Fibroblast of lung (primary cell): Measurements from ENCODE around the gene MCCD1. TPM values are rescaled to one million over a fixed set of nuclear protein-coding genes. Genes with fewer than 3 reads are reported as not detected.

ENCODE experiments used
- DNase-seq, 2 donors: peaks; one replicate each; pipeline versions ENCODE4 v3.0.0 to v3.0.0-alpha.2; 2010; ENCODE audit warnings: low read depth in 2 of 2
- H2AFZ ChIP-seq: 2 replicates; pipeline ENCODE4 v1.5.1; 2012; ENCODE audit warnings: low read length, control low read depth, inconsistent platforms
- H3K27ac ChIP-seq: 2 replicates; pipeline ENCODE4 v1.5.1; 2011; ENCODE audit warnings: low read length, control low read depth; ENCODE audit not compliant: insufficient read depth
- H3K27me3 ChIP-seq: 2 replicates; pipeline ENCODE4 v1.5.1; 2011; ENCODE audit warnings: mild to moderate bottlenecking, low read length; ENCODE audit not compliant: control insufficient read depth, insufficient read depth
- H3K36me3 ChIP-seq: 2 replicates; pipeline ENCODE4 v1.5.1; 2011; ENCODE audit warnings: low read length; ENCODE audit not compliant: control insufficient read depth, insufficient read depth
- H3K4me1 ChIP-seq: 2 replicates; pipeline ENCODE4 v1.5.1; 2011; ENCODE audit warnings: low read length; ENCODE audit not compliant: control insufficient read depth, insufficient read depth; ENCODE audit errors: extremely low read depth
- H3K4me2 ChIP-seq: 2 replicates; pipeline ENCODE4 v1.5.1; 2011; ENCODE audit warnings: low read length, control low read depth; ENCODE audit not compliant: insufficient read depth; ENCODE audit errors: extremely low read depth
- H3K4me3 ChIP-seq, 4 experiments: fragments of 200-600 bp in 1 of 4; sonication (generic) in 1 of 4; replicated peaks in 1 of 4; 2 replicates each; pipeline ENCODE4 v1.5.1; 2011 to 2016; ENCODE audit warnings: low read length in 4 of 4, low read depth in 3 of 4, mild to moderate bottlenecking in 3 of 4, control low read depth in 2 of 4, inconsistent platforms in 1 of 4, mixed read lengths in 1 of 4; ENCODE audit not compliant: insufficient read depth in 1 of 4; ENCODE audit errors: control extremely low read depth in 1 of 4
- H3K79me2 ChIP-seq: 2 replicates; pipeline ENCODE4 v1.5.1; 2012; ENCODE audit warnings: mild to moderate bottlenecking, low read length, inconsistent platforms; ENCODE audit not compliant: control insufficient read depth, insufficient read depth
- H3K9ac ChIP-seq: 2 replicates; pipeline ENCODE4 v1.5.1; 2011; ENCODE audit warnings: mild to moderate bottlenecking, low read length, control low read depth; ENCODE audit not compliant: insufficient read depth
- H3K9me3 ChIP-seq: 2 replicates; pipeline ENCODE4 v1.5.1; 2012; ENCODE audit warnings: low read depth, low read length; ENCODE audit not compliant: control insufficient read depth, insufficient read depth
- H4K20me1 ChIP-seq: 2 replicates; pipeline ENCODE4 v1.5.1; 2011; ENCODE audit warnings: low read length; ENCODE audit not compliant: control insufficient read depth, insufficient read depth; ENCODE audit errors: extremely low read depth
- CTCF ChIP-seq, 2 donors: IDR thresholded peaks in 1 of 2; conservative IDR thresholded peaks in 1 of 2; 1 replicate in 1 of 2; 2 replicates in 1 of 2; pipeline ENCODE4 v1.5.1; 2011 to 2012; ENCODE audit warnings: low read length in 2 of 2, control low read depth in 1 of 2, inconsistent platforms in 1 of 2, low read depth in 1 of 2, mild to moderate bottlenecking in 1 of 2
- EZH2 ChIP-seq: IDR thresholded peaks from 2 replicates; pipeline ENCODE4 v1.5.1; 2012; ENCODE audit warnings: low read length, control low read depth, mild to moderate bottlenecking; ENCODE audit errors: missing control alignments
- polyA plus RNA-seq, 2 donors: library from polyadenylated mRNA; depleted of rRNA in 1 of 2; stranded (reverse) in 1 of 2; unstranded in 1 of 2; fragments of >200 nt; gene quantifications; 2 replicates each; pipeline ENCODE4 v1.2.1, GENCODE V29; 2011 to 2012; ENCODE audit warnings: missing spikeins in 1 of 2
- total RNA-seq: library from RNA; depleted of rRNA; stranded (reverse); fragments of >200 nt; gene quantifications from 2 replicates; pipeline ENCODE4 v1.2.1, GENCODE V29; 2014

MCCD1 gene
- total and polyA plus RNA-seq, 2 donors (not counting 1 experiment from before 2014, with no cell fraction given), result not detected

GRCh38 chr6:31560697-31561058, 31.9 kb downstream of the MCCD1 start:
- Histone ChIP-seq H3K36me3 (peaks cover 6% of the 10 kb centered on the region), H3K27ac (no peak overlapping the region), H3K9me3 (no peaks in the 10 kb centered on the region), H3K4me1 (peaks cover 11% of the 10 kb centered on the region), H3K4me2 (no peak overlapping the region), H3K27me3 (no peaks in the 10 kb centered on the region), H3K79me2 (no peaks in the 10 kb centered on the region), H3K9ac (no peak overlapping the region), H3K4me3 (no peak overlapping the region), H4K20me1 (no peaks in the 10 kb centered on the region), H2AFZ (no peak overlapping the region)
- no peak for DNase-seq
- TF ChIP-seq CTCF (conservative IDR thresholded peaks at IDR 0.05 in 1 of 2, IDR thresholded peaks at IDR 0.05 in 1 of 2; ENCODE audit: low read depth in 1 of 2, low read length in 2 of 2) (no peak), EZH2 (no peak)

- no peak overlapping the region for H3K9ac ChIP-seq
Measured at GRCh38 chr6:31567531-31568370, 39.0 kb downstream of the MCCD1 start.

GRCh38 chr6:31568537-31568961, 39.8 kb downstream of the MCCD1 start:
- Histone ChIP-seq H3K9me3 (no peaks in the 10 kb centered on the region), H3K79me2 (no peaks in the 10 kb centered on the region), H3K4me2 (no peak overlapping the region), H3K27me3 (peaks cover 12% of the 10 kb centered on the region), H2AFZ (no peak overlapping the region), H3K36me3 (no peaks in the 10 kb centered on the region), H3K9ac (no peak overlapping the region), H3K4me1 (no peaks in the 10 kb centered on the region), H3K4me3 (no peak overlapping the region), H3K27ac (no peak overlapping the region), H4K20me1 (no peaks in the 10 kb centered on the region)
- TF ChIP-seq CTCF (conservative IDR thresholded peaks at IDR 0.05 in 1 of 2, IDR thresholded peaks at IDR 0.05 in 1 of 2; ENCODE audit: low read depth in 1 of 2, low read length in 2 of 2), result no peak
- no peak for TF ChIP-seq EZH2
- no peak for DNase-seq

More at GRCh38 chr6:31567531-31568370, 39.0 kb downstream of the MCCD1 start:
- Histone ChIP-seq H3K36me3 (no peaks in the 10 kb centered on the region), H3K4me3 (no peak overlapping the region), H4K20me1 (no peaks in the 10 kb centered on the region), H3K4me2 (no peak overlapping the region), H3K79me2 (no peaks in the 10 kb centered on the region), H3K27me3 (peaks cover 6% of the 10 kb centered on the region), H2AFZ (no peak overlapping the region), H3K4me1 (no peaks in the 10 kb centered on the region), H3K27ac (no peak overlapping the region), H3K9me3 (no peaks in the 10 kb centered on the region)
- TF ChIP-seq EZH2, result no peak
- no peak for TF ChIP-seq CTCF (conservative IDR thresholded peaks at IDR 0.05 in 1 of 2, IDR thresholded peaks at IDR 0.05 in 1 of 2; ENCODE audit: low read depth in 1 of 2, low read length in 2 of 2)
- no peak for DNase-seq
